Measurements from ENCODE around the gene KLK2. TPM values are rescaled to one million over a fixed set of nuclear protein-coding genes. Genes with fewer than 3 reads are reported as not detected.

The KLK2 gene
- total and polyA plus RNA-seq, 2 of the 13 experiments (the other 11 are each of a cell fraction or from before 2014, with no cell fraction given), result 0.11 TPM; not detected in 1

GRCh38 chr19:50878851-50879250 lies 5.6 kb downstream of the KLK2 start:
- H3K4me1 ChIP-seq (ENCODE audit: insufficient read depth, low read length), result no peaks in the 10 kb centered on the region
- TF ChIP-seq ZNF562 (CRISPR knock-in tag; IDR thresholded peaks at IDR 0.05; ENCODE audit: borderline replicate concordance), result no peak
- TF ChIP-seq ZNF431 (CRISPR knock-in tag; IDR thresholded peaks at IDR 0.05; ENCODE audit: borderline replicate concordance, low read depth), result no peak
- TF ChIP-seq NFE2 (CRISPR knock-in tag; IDR thresholded peaks at IDR 0.05), result no peak
- no peak for TF ChIP-seq POLR2AphosphoS2 (IDR thresholded peaks at IDR 0.05; ENCODE audit: low read depth, low read length)
- no peak for TF ChIP-seq ZNF501 (CRISPR knock-in tag; IDR thresholded peaks at IDR 0.05)
- no peak for TF ChIP-seq AHR (CRISPR knock-in tag; IDR thresholded peaks at IDR 0.05)
- TF ChIP-seq, protein P1, sequence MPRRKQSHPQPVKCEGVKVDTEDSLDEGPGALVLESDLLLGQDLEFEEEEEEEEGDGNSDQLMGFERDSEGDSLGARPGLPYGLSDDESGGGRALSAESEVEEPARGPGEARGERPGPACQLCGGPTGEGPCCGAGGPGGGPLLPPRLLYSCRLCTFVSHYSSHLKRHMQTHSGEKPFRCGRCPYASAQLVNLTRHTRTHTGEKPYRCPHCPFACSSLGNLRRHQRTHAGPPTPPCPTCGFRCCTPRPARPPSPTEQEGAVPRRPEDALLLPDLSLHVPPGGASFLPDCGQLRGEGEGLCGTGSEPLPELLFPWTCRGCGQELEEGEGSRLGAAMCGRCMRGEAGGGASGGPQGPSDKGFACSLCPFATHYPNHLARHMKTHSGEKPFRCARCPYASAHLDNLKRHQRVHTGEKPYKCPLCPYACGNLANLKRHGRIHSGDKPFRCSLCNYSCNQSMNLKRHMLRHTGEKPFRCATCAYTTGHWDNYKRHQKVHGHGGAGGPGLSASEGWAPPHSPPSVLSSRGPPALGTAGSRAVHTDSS (CRISPR knock-in tag; conservative IDR thresholded peaks at IDR 0.05), result no peak
- no peak for TF ChIP-seq GLMP (CRISPR knock-in tag; IDR thresholded peaks at IDR 0.05; ENCODE audit: borderline replicate concordance)
- TF ChIP-seq ATF7-NPFF (CRISPR knock-in tag; IDR thresholded peaks at IDR 0.05; ENCODE audit: low read depth), result no peak
- no peak for TF ChIP-seq NFKB2 (CRISPR knock-in tag; IDR thresholded peaks at IDR 0.05; ENCODE audit: borderline replicate concordance)
- TF ChIP-seq KLF12 (CRISPR knock-in tag; IDR thresholded peaks at IDR 0.05; ENCODE audit: borderline replicate concordance), result no peak
- ChIA-PET CTCF (ENCODE audit: low intra/inter-chr PET ratio, low total read pairs) (no interaction called here), POLR2A (no interaction called here)
- no TSS peak for BruUV-seq (replicated peaks)
- DNase-seq (ENCODE audit: low spot score) (no peak), ATAC-seq (no peak), FAIRE-seq (no peak)
- in situ Hi-C loops (cut with HindIII; ENCODE audit: extremely low pct_ligation_motif_present, low pct_unique_long_range_greater_than_20kb) (no loop called here), intact Hi-C loops (cut with micrococcal nuclease; ENCODE audit: unreplicated experiment) (no loop called here)
- no peaks in the 10 kb centered on the region for H3K79me2 ChIP-seq (ENCODE audit: insufficient read depth, low read length)
- no peak overlapping the region for H3K4me2 ChIP-seq (ENCODE audit: low read depth, low read length)
- H3K4me3 ChIP-seq (replicated peaks in 1 of 3; ENCODE audit: insufficient read depth in 1 of 3, low read depth in 2 of 3, low read length in 3 of 3), result no peak overlapping the region
- H3K27me3 ChIP-seq (ENCODE audit: control insufficient read depth in 1 of 2, insufficient read depth in 2 of 2, low read length in 2 of 2), result peaks cover 7 to 30% of the 10 kb centered on the region in 2 experiments; a peak in 4 of 5 replicates
- H3K36me3 ChIP-seq (replicated peaks in 1 of 2; ENCODE audit: control insufficient read depth in 1 of 2, insufficient read depth in 2 of 2, low read length in 2 of 2), result no peaks in the 10 kb centered on the region
- no peaks in the 10 kb centered on the region for H4K20me1 ChIP-seq (ENCODE audit: insufficient read depth, low read length)
- H3K9me3 ChIP-seq (ENCODE audit: low read length), result no peaks in the 10 kb centered on the region
- H3K9ac ChIP-seq (ENCODE audit: insufficient read depth, low read depth, low read length), result no peak overlapping the region
- WGBS (ENCODE audit: low lambda C conversion rate), result 0% methylated on average over 5 of the region's 5 CpGs
- H2AFZ ChIP-seq (ENCODE audit: low read length), result no peak overlapping the region
- H3K27ac ChIP-seq (ENCODE audit: extremely low read length, insufficient read depth, low read length), result no peak overlapping the region

Measured in HepG2 (cell line).